GM12878 (cell line): ENCODE measurements around the gene TLE3. TPM values are rescaled to one million over a fixed set of nuclear protein-coding genes. Genes with fewer than 3 reads are reported as not detected.

Experiments
- ATAC-seq: fragments of 200-7000 bp; cut with Tn5 transposase; 3 replicates; pipeline ENCODE4 v1.9.1; 2020; ENCODE audit warnings: mild to moderate bottlenecking, moderate library complexity
- BruUV-seq: library from RNA; stranded (reverse); fragments of 400-500 nt; replicated peaks from 2 replicates; lab custom pipeline; 2021; lab: Mats Ljungman, UMichigan
- CTCF ChIA-PET: fragments of 300-600 bp; sonication (Branson Sonifier 250); formaldehyde crosslinking; extraction: SDS; loops from one replicate; lab custom pipeline; 2021; ENCODE audit warnings: inconsistent platforms; lab: Yijun Ruan, JAX
- POLR2A ChIA-PET: fragments of 350-600 bp; formaldehyde crosslinking; extraction: SDS; loops from one replicate; lab custom pipeline; 2021; ENCODE audit warnings: inconsistent platforms; lab: Charles Lee
- RAD21 ChIA-PET: fragments of 300-600 bp; sonication (Branson Sonifier 250); formaldehyde crosslinking; loops from one replicate; lab custom pipeline; 2023; ENCODE audit warnings: antibody characterized with exemption; ENCODE audit not compliant: unreplicated experiment; lab: Charles Lee
- SMC1A ChIA-PET: fragments of 300-600 bp; sonication (Branson Sonifier 250); formaldehyde crosslinking; loops from one replicate; lab custom pipeline; 2023; ENCODE audit not compliant: unreplicated experiment, uncharacterized antibody; lab: Charles Lee
- DNase-seq: peaks from one replicate; pipeline ENCODE4 v3.0.0-alpha.2; 2011; ENCODE audit warnings: low read depth, low spot score
- FAIRE-seq: peaks from 3 replicates; lab custom pipeline; 2011; peaks lifted over from hg19 to GRCh38; lab: Jason Lieb, UNC
- H2AFZ ChIP-seq: 2 replicates; pipeline ENCODE4 v1.6.0; 2011; ENCODE audit warnings: low read depth, low read length, control low read depth; ENCODE audit not compliant: control insufficient read depth
- H3K27ac ChIP-seq: 2 replicates; pipeline ENCODE4 v1.5.1; 2011; ENCODE audit warnings: control low read depth; ENCODE audit not compliant: control insufficient read depth, insufficient read depth
- H3K27me3 ChIP-seq, 2 experiments: replicated peaks in 1 of 2; 2 replicates each; pipeline versions ENCODE4 v1.6.0 to v1.6.1; 2011; ENCODE audit warnings: low read length in 1 of 2; ENCODE audit not compliant: control insufficient read depth in 2 of 2, insufficient read depth in 2 of 2
- H3K36me3 ChIP-seq, 2 experiments: 2 replicates each; pipeline ENCODE4 v1.5.1; 2011; ENCODE audit warnings: low read length in 1 of 2; ENCODE audit not compliant: control insufficient read depth in 2 of 2, insufficient read depth in 2 of 2
- H3K4me1 ChIP-seq: 2 replicates; pipeline ENCODE4 v1.6.1; 2011; ENCODE audit warnings: mild to moderate bottlenecking, low read length, moderate library complexity, mixed read lengths; ENCODE audit not compliant: control insufficient read depth, insufficient read depth
- H3K4me2 ChIP-seq: 2 replicates; pipeline ENCODE4 v1.6.0; 2011; ENCODE audit warnings: control low read depth; ENCODE audit not compliant: control insufficient read depth, insufficient read depth
- H3K4me3 ChIP-seq: fragments of 200-600 bp; sonication (generic); 2 replicates; pipeline ENCODE4 v1.5.1; 2016
- H3K79me2 ChIP-seq: 2 replicates; pipeline ENCODE4 v1.6.0; 2011; ENCODE audit warnings: low read length; ENCODE audit not compliant: control insufficient read depth, insufficient read depth
- H3K9ac ChIP-seq: 2 replicates; pipeline ENCODE4 v1.8.0; 2011; ENCODE audit warnings: low read length, control low read depth, mixed read lengths; ENCODE audit not compliant: control insufficient read depth, insufficient read depth
- H3K9me3 ChIP-seq: replicated peaks from 3 replicates; pipeline ENCODE4 v1.5.1; 2011; ENCODE audit warnings: mild to moderate bottlenecking, low read length; ENCODE audit not compliant: control insufficient read depth, insufficient read depth
- H4K20me1 ChIP-seq: 2 replicates; pipeline ENCODE4 v1.6.0; 2011; ENCODE audit not compliant: control insufficient read depth, insufficient read depth
- IKZF2 ChIP-seq, 2 experiments: fragments of 450-650 bp; IDR thresholded peaks; 2 replicates each; pipeline ENCODE4 v1.6.1; 2017; ENCODE audit warnings: mild to moderate bottlenecking in 2 of 2, moderate library complexity in 2 of 2
- REST ChIP-seq: IDR thresholded peaks from 2 replicates; pipeline ENCODE4 v1.6.1; 2012; ENCODE audit warnings: mild to moderate bottlenecking, low read depth, low read length
- SPI1 ChIP-seq: IDR thresholded peaks from 2 replicates; pipeline ENCODE4 v1.6.1; 2011; ENCODE audit warnings: low read depth, mild to moderate bottlenecking, low read length, moderate library complexity, borderline replicate concordance; ENCODE audit not compliant: insufficient read depth
- WGBS: methylation state at CpG from one replicate; pipeline ENCODE4 v1.1.6; 2016; ENCODE audit warnings: low lambda C conversion rate; ENCODE audit not compliant: insufficient replicate concordance, insufficient coverage; ENCODE audit errors: missing lambda C conversion rate; 5-methylcytosine and 5-hydroxymethylcytosine counted together
- in situ Hi-C: fragments of 300-500 bp; cut with MboI; formaldehyde crosslinking; loops from 9 replicates; pipeline ENCODE4 v1.14.3; 2018; ENCODE audit warnings: mixed read lengths
- intact Hi-C: fragments of 100-400 bp; cut with micrococcal nuclease; formaldehyde crosslinking; loops from one replicate; pipeline ENCODE4 v1.14.2; 2022; ENCODE audit not compliant: unreplicated experiment
- polyA plus RNA-seq, 11 experiments: library from polyadenylated mRNA; depleted of rRNA in 4 of 11; unstranded in 6 of 11; stranded (reverse) in 5 of 11; fragments of >200 nt; fragmentation: Nextera tagmentation in 4 of 11; fragmentation: Illumina TruSeq in 1 of 11; extraction: Ambion mirVana in 4 of 11; extraction: Trizol in 1 of 11; gene quantifications; 1 replicate in 1 of 11; 2 replicates in 10 of 11; pipeline versions ENCODE4 v1.2.1 to v1.2.3, GENCODE V29; 2011 to 2016; ENCODE audit warnings: inconsistent platforms in 2 of 11, missing spikeins in 2 of 11, low read depth in 1 of 11
- total RNA-seq, 4 experiments: library from RNA; depleted of rRNA in 3 of 4; stranded (reverse); fragments of >200 nt in 3 of 4; fragmentation: Illumina TruSeq in 1 of 4; extraction: Trizol in 1 of 4; gene quantifications; 2 replicates each; pipeline versions ENCODE4 v1.2.1 to v1.2.3, GENCODE V29; 2013 to 2021

The TLE3 gene
- total and polyA plus RNA-seq, 10 of the 15 experiments (the other 5 are each of a cell fraction or from before 2014, with no cell fraction given), result 1.2 to 65.5 (median 9.7) TPM

GRCh38 chr15:70037292-70037640 is 60.5 kb downstream of the TLE3 start:
- Histone ChIP-seq H3K4me1 (peaks cover 40% of the 10 kb centered on the region), H3K4me3 (peak overlapping the region; percentile 25; the same call in 1 of the 2 replicates), H2AFZ (no peak overlapping the region), H3K36me3 (no peaks in the 10 kb centered on the region), H3K27ac (peak overlapping the region; percentile 68; the same call in 1 of the 2 replicates), H3K9ac (no peak overlapping the region), H4K20me1 (no peaks in the 10 kb centered on the region), H3K9me3 (no peaks in the 10 kb centered on the region; the same call in 2 of the 3 replicates), H3K4me2 (peak overlapping the region; percentile 81), H3K79me2 (no peaks in the 10 kb centered on the region), H3K27me3 (no peaks in the 10 kb centered on the region)
- peak; percentile 10 for ATAC-seq
- intact Hi-C loops (loop anchor here (1.0 to 5.0 kb wide), 2 partner anchors 58 to 60 kb away; partner anchors contain the start of gene TLE3), in situ Hi-C loops (no loop called here)
- BruUV-seq, result no TSS peak
- ChIA-PET RAD21 (interaction anchor here (1.5 to 3.1 kb wide), 6 partner anchors 15 to 61 kb away, joined by 5 to 39 read pairs (median 20); no protein-coding TSS in a partner anchor), CTCF (interaction anchor here (0.9 to 2.2 kb wide), 5 partner anchors 9 to 57 kb away, joined by 3 to 14 read pairs (median 10); no protein-coding TSS in a partner anchor), SMC1A (interaction anchor here (1.3 to 3.0 kb wide), 7 partner anchors 10 to 57 kb away, joined by 3 to 30 read pairs (median 10); no protein-coding TSS in a partner anchor), POLR2A (interaction anchor here (0.5 to 2.1 kb wide), 2 partner anchors 10 to 58 kb away, joined by 3 to 17 read pairs; no protein-coding TSS in a partner anchor)
- WGBS, result 34% methylated on average over 2 of the region's 2 CpGs
- TF ChIP-seq IKZF2 (IDR thresholded peaks at IDR 0.05) (peak in 1 of 2 experiments; percentile 38; a peak in 1 of 4 replicates), SPI1 (peak; percentile 33; the same call in 1 of the 2 replicates), REST (no peak)
- no peak for FAIRE-seq
- no peak for DNase-seq
